Spleen (tissue), 7 donors: ENCODE results near the gene TEX50.
"Not testable (repeated sequence)": the region's sequence is repeated elsewhere in the genome, so short reads cannot be mapped to it uniquely, and the experiment has no call there.

ENCODE experiments used
- POLR2A ChIP-seq, 3 donors: fragments of 450-650 bp; IDR thresholded peaks; one replicate each; pipeline ENCODE4 v1.5.1; 2017; ENCODE audit warnings: antibody characterized with exemption in 3 of 3, mild to moderate bottlenecking in 1 of 3
- POLR2AphosphoS5 ChIP-seq, 3 donors: sonication (generic); formaldehyde crosslinking; IDR thresholded peaks; one replicate each; pipeline ENCODE4 v1.5.1; 2017; ENCODE audit warnings: antibody characterized with exemption in 3 of 3
- TF ChIP-seq, protein P1 (sequence below), 11 experiments: fragments of 200-600 bp in 7 of 11; fragments of 450-650 bp in 4 of 11; sonication (generic) in 4 of 11; IDR thresholded peaks in 8 of 11; conservative IDR thresholded peaks in 3 of 11; 1 replicate in 7 of 11; 2 replicates in 4 of 11; pipeline versions ENCODE4 v1.4.0 to v1.8.0; 2016 to 2021; ENCODE audit warnings: antibody characterized with exemption in 11 of 11, inconsistent platforms in 4 of 11, mild to moderate bottlenecking in 1 of 11
- donor health status: DM: no; HTN: no; CAD: no; lungs with moderate emphysema.
- donor health status: DM: no; HTN: no; CAD: no.
- donor health status: DM: no; HTN: no; CAD: no.

DNA sequence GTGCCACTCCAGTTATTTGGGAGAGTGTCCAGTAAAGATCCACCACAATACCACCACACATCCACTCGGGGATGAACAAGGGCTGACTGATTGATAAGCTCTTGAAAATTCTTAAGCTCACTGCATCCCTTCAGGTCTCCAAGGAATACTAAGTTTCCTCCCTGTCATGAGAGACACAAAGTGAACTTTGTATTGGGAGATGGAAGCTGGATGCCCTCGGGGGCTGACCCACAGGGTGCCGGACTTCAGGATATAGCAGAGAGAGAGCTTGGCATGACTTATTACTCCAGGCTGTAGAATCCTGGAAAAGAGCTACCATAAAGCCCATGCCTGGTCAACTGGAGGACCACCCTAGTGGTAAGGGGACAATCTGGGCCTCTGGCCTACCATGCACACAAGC is 50.0 kb downstream of the TEX50 start:
- TF ChIP-seq, protein P1, sequence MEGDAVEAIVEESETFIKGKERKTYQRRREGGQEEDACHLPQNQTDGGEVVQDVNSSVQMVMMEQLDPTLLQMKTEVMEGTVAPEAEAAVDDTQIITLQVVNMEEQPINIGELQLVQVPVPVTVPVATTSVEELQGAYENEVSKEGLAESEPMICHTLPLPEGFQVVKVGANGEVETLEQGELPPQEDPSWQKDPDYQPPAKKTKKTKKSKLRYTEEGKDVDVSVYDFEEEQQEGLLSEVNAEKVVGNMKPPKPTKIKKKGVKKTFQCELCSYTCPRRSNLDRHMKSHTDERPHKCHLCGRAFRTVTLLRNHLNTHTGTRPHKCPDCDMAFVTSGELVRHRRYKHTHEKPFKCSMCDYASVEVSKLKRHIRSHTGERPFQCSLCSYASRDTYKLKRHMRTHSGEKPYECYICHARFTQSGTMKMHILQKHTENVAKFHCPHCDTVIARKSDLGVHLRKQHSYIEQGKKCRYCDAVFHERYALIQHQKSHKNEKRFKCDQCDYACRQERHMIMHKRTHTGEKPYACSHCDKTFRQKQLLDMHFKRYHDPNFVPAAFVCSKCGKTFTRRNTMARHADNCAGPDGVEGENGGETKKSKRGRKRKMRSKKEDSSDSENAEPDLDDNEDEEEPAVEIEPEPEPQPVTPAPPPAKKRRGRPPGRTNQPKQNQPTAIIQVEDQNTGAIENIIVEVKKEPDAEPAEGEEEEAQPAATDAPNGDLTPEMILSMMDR (IDR thresholded peaks at IDR 0.05 in 8 of 11, conservative IDR thresholded peaks at IDR 0.05 in 3 of 11), result not testable (repeated sequence)
- not testable (repeated sequence) for TF ChIP-seq POLR2AphosphoS5, POLR2A (IDR thresholded peaks at IDR 0.05)
